Stimulated activated CD8-positive, alpha-beta memory T cell treated with anti-CD3 and anti-CD28 coated beads, Interleukin-12 subunit alpha, Interleukin-12 subunit beta, amount 100 ng/mL, for 4 hours (primary cell): Measurements from ENCODE around the gene EPSTI1.
A peak's percentile ranks its signal among the peaks of the same experiment; 100 is the strongest.

Experiments
- DNase-seq: peaks from one replicate; pipeline ENCODE4 v3.0.0-alpha.2; 2020; ENCODE audit warnings: low read depth

Gene EPSTI1

DNA sequence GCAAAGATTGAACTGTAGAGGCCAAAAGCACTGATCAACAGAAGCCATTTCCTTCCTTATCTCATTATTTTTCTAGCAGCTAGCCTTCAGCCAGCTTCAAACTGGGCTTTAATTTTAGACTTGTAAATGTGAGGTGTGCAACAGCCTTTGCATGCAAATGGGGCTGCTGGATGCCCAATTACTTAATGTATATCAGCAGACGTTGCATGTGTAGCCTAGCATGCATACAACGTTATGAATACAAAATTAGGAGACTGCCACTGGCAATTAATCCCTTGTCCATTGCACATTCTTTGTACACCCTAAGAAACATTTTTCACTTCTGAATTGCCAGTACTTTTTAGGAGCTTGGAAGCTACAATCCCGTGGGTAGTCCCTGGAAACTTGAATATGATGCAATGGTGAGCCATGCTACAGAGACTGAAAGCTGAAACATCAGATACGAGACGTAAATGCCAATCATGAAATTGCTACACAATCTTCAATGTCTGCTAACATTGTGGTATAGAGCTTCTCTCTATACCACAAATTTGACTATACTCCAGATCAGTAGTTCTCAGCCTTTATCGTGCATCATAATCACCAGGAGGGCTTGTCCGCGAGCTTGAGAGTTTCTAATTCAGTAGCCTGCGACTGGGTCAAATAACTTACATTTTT lies 20.2 kb downstream of the EPSTI1 start:
- no peak for DNase-seq

DNA sequence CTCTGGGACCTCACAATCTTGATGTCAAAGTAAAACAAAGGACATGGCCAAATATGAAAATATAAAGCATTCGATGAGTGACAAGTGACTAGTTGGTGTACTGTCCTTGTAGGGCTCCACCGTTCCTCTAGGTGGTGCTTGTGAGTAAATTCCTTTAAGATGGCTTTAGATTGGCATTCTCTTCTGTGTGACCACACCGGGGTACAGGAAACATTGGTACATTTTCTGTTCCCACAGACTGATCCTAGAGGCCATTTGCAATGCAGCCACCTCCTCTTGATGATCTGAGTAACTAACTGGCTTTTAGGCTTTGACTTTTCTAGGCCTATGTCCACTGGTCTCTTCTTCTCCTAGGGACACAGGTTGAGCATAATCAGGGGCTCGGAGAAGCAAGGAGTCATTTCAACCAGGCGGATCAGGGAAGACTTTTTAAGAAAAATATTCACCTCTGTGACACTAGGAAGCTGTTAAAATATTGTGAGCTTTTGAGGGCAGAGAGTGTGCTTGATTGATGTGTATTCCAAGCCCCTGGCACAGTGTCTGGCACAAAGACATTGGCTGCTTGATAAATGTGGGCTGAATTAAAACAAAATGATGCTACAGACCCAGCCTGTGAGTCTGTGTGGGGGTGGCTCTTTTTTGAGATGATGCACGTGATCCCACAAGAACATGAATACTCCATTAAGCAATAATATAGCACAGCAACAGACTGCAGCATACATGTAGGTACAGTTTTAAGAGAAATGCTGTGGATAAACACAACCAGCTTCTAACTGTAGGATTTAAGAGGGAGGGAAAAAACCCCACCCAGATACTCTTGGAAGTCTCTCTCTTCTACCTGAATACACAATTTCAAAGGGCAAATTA lies 21.0 kb downstream of the EPSTI1 start:
- DNase-seq: no peak

DNA sequence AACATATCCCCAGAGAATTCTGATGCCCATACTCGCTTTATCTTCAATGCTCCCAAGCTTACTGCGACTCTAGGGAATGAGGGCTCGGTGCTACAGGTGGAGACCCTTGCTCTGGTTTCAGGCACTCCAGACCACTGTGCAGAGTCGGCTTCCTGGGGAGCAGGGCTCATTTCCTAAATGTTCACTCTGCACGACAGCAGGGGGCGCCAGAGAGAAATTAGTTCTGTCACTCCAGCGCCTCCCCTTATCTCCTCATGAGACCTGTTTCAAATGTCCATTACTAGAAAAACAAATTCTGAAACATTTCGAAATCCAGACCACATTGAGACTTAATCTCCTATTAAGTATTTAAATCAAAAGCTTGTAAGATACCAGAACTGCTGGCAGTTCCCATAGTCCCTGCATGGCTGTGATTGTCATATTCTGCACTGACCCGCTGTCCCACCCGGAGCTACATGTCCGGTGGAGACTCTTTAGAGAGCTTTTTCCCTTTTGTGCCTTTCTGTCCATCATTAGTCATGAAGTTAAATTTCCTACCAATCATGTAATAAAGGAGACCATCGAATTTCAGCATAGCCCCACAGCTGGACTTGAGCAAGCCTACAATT lies 22.4 kb downstream of the EPSTI1 start:
- peak; percentile 45 for DNase-seq

DNA sequence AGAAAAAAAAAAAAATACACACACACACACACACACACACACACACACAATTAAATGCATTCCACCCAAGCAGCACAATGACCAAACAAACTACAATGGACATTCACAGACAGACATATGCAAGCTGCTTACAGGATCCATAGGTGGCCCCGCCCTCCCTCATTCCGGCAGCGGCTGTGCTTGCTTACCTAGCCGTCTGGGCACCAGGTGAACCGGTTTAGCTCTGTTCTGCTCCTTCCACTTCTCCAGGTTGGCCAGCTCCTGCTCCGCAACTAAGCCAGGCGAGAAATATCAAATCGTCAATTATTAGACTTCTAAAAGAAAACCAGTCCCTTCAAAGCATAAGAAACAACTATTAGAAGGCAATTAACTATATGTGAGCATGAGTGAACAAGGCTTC lies 23.1 kb downstream of the EPSTI1 start:
- DNase-seq: no peak

DNA sequence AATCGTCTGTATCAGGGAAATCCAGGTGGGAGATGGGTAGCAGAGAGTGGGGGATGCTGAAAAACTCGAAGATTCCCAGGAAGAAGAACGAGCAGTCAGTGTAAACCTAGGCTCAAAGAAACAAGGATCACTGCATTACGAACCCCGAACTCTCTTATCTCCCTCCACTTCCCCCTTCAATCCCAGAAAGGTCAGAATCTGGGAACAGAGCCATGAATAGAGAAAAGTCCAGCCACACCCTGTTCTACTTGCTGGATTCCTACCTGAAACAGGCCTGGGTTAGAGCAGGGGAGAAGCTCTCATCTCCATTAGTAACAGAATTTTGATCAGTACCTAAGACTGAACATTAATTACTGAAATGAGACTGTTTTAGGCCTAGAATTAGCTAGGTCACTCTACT lies 24.4 kb downstream of the EPSTI1 start:
- DNase-seq: no peak

DNA sequence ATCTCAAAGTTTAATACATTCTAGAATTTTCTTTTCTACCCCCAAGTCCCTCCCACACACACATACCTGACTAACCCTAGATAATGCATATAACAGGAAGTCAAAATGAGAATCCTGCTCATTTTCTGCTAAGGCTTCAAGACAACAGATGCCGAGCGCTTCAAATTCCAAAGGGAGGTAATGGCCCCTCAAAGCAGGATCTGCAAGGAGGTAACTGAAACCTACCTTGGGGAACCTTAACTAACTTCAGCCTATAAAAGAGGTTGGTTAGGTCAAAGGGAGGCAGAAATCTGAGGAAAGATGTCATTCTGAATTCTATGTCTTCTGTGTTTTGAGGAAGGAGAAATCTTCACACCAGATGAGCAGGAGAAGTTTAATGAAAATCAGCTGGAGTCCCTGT lies 26.8 kb downstream of the EPSTI1 start:
- no peak for DNase-seq

DNA sequence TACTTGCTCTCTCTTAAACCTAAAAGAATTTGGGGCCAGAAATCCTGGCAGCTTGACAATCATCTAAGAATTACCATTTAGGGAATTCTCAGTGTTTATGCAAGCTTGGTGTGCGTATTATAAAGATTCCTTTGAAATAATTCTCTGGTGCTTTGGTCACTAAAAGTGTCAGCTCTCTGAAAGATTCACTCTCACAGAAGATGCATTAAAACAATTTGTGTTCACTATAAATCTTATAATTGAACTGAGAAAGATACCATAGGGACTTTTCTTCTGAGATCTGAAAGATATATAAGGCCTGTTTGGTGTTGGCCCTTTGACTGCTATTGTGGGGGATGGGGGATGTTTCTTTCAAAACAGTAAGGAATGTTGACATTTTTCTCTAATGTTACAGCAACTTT lies 27.3 kb downstream of the EPSTI1 start:
- DNase-seq: no peak

DNA sequence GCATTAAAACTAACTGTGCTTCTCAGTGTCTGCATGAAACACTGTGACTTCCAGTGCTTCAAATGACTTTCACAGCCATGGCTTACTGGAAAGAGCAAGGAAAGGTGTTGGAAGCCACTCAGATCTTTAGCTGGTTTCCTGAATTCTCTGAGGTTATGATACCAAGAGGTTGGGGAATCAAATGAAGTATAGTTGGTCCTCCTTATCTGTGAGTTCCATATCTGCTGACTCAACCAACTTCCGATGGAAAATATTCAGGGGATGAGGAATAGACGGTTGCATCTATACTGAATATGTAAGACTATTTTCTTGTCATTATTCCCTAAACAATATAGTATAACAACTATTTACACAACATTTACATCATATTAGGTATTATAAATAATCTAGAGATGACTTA lies 32.4 kb downstream of the EPSTI1 start:
- DNase-seq: no peak

DNA sequence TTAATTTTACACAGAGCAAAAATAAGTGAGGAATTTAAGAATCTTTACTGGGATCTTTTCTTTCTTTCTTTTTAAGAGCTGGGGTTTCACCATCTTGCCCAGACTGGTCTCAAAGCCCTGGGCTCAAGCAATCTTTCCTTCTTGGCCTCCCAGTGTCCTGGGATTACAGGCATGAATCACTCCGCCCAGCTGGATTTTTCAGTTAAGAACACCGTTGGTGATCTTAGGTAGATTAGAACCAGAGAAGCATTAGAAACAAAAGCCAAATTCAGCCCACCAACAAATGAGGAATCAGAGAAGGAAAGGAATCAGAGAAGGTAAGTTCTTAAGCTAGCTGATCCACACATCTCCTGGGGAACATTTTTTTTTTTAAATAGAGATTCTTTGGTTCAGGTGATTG lies 34.2 kb downstream of the EPSTI1 start:
- DNase-seq: no peak

DNA sequence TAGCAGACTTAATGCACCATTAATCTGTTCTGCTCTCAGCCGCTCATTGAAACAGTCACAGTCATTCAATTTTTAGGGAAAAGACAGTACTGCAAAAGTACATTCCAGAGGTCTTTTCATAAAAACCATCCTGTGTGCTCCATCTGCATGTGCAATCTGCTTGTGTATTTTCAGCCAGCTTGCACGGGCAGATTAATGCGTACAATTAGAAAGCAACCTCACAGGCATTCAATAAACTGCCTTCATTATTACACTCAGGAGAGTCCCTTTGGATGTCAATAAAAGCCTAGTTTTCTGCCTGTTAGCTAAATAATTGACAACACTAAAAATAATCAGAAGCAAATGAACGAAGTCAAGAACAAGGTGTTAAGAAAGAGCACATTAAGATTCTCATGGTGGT lies 41.9 kb downstream of the EPSTI1 start:
- no peak for DNase-seq

DNA sequence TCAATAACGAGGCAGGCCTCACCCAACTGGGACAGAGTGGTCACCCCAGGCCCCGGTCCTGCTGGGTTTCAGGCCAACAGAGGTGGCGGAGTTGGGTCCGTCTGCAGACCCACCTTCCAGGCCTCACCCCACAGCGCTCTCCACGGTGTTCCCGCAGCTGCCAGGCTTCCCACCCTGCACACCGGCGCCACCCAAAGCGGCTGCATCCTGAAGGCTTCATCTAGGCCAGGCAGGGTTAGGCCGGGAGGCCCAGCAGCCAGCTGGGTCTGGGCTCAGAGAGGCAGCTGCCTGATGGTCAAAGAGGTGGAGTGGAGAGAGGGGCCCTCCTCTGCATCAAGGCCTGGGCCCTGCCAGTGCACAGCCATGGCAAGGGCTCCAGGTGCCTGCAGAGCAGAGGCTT lies 44.1 kb downstream of the EPSTI1 start:
- DNase-seq: no peak

DNA sequence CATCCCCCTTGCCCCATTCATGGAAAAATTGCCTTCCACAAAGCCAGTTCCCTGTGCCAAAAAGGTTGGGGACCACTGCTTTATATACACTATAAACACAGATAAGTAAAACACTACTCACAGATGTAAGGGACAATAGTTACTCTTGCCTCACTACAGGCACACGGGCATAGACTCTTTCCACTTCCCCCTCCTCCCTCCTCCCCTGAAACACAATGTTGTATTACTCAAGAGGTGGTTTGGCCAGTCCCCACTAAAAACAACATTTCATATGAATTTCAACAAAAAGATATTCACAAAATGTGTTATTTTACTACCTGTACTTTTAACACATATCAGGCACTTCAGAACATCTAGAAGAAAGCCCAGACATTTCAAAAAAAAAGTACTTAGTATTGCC lies 45.1 kb downstream of the EPSTI1 start:
- no peak for DNase-seq

DNA sequence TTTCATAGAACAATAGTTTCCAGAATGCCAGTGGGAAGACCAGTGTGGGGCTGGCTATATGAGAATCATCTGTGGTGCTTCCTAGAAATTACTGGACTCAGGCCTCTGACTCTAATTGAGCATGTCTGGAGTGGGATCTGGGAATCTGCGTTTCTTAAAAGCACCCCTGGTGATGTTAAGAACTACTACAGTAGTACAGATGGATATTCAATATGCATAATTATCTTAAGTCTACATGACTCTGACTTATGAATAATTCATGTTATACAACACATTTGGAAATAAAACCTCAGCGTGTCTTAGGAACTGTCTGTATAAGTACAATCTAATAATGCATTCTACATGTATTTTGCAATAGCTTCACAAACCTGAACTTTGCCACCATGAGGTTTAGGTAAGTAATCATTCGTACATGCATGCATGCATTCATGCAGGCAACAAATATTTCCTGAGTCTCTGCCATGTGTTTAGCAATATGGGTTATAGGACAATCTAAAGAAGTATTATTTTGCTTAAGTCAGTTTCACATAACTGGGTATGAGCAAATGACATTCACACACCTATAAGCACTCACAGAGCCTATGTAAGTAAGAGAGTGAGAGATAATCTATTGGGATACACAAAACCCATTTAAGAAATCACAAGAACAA lies 62.0 kb downstream of the EPSTI1 start:
- no peak for DNase-seq

DNA sequence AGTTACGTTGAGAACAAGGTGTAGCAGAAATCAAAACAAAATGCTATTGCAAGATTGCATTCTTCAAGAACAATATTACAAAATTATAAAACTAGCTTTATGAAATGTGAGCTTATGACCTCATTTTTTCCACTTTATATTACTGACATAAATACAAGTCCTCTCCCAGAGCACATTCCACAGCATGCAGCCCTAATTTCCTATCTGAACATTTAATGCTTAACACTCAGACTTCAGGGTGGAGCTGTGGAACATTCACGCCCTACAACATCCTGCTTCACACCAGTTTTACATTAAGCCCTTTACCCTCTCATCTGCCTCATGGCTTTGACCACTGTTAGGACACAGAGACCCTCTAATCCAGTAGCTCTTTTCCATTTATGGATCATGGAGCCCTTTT lies 65.5 kb downstream of the EPSTI1 start:
- no peak for DNase-seq

DNA sequence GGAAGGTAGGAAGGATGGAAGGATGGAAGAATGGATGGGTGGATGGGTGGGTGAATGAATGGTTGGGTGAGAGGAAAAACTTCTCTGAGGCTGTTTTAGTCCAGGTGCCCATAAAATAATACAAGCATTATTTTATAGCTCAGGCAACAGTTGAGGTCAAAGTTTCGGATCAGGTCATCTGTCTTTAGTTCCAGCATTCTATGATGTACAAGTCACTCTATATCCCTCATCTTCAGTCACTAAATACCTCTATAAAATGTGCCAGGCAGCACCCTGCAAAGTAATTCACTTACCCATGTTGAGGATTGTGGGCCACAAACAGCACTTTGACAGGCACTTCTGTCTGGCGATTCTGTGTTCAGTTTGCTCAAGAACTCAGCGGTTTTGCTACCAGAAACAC lies 66.0 kb downstream of the EPSTI1 start:
- no peak for DNase-seq

DNA sequence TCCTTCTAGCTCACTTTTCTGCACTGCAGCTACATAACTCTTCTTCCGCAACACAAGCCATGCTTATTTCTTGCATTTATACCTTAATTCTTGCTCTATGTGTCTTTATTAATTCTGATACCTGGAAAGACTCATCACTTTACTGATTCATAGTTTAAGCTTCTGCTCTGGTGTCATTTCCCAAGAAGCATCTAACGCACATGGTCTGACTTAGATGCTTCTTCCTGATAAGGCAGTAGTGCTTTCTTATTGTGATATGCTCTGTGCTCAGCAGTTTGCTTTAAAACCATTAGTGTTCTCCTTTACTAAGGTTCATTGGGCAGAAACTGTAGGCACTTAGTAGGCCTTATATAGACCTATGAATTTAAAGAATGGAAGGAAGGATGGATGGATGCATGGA lies 66.4 kb downstream of the EPSTI1 start:
- no peak for DNase-seq

DNA sequence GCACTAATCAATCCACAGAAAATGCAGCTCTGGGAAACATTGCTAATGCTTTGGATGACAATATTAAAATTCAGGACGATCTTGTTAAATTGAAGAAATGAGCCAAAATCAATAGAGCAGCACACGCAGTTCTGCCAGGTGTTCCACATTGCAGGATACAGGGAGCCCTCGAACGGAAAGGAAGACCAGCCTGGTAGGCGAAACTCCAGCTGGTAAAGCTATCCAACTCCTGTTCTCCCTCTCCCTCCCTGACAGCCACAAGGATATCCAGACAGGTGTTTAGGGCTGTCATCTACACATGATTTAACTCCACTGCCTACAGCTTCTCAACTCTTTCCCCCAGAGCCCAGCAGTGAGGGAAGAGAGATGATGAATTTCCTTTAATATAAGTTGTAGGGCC lies 67.7 kb downstream of the EPSTI1 start:
- DNase-seq: no peak

DNA sequence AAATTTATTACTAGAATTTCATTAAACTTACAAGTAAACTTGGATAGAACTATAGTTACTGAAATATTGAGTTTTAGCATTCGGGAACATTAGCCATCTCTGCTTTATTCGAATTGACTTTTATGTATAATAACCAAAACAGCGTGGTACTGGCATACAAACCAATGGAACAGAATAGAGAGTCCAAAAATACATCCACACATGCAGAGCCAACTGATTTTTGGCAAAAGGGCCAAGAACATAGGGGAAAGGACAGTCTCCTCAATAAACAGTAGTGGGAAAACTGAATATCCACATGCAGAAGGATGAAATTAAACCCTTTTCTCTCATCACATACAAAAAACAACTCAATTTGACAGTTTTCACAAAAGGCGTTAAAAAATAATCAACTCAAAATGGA lies 84.3 kb downstream of the EPSTI1 start:
- no peak for DNase-seq

DNA sequence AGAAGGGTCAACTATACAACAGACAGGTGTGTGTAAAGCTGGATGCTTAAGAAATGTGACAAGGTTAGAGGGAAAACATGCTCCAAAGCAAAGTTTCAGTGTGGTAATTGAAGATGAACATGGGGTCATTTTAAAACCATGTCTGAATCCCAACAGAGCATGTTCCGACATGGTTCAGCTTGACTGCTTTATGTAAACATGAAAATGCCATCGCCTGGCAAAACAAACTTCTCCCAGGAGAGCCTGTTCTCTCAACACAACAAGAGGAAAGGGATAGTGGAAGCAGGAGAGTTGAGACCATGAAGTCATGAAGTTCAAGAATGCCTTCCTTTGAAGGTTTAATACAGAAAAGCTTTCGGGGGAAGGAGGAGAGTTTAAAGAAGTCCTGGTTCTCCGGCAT lies 85.8 kb downstream of the EPSTI1 start:
- DNase-seq: no peak

DNA sequence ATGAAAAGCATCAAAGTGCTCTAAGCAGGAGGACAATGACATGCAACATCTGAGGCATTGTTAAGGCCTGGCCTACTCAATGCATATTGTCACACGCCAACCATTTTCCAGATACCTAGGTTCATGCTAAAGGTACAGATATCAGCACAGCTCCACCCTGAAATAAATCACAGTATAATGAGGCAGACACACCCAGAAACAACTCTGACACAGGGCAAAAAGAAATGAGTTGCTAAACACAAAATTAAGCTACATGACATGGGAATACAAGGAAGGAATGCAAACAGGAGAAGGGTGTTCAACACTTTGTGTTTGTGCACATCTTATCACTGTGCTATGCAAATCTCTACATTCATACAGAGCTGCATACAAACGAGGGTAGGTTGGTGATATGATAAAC lies 86.5 kb downstream of the EPSTI1 start:
- DNase-seq: no peak

DNA sequence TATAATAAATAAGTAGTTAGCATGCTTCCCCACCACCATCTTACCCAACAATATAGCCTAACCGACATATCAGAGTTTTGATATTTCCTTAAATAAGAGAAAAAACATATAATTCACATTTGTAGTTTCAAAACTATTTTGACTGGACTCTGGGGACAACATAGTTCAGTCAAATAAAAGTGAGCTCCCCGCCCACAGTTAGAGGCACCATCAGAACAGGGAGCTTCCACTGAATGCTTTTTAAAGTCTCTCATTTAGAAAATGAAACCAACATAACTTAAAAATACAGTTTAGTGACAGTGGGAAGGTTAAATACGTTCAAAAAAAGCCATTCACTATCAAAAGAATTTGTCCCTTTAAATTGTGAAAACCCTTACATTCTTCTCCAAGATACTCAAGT lies 92.8 kb downstream of the EPSTI1 start:
- no peak for DNase-seq

DNA sequence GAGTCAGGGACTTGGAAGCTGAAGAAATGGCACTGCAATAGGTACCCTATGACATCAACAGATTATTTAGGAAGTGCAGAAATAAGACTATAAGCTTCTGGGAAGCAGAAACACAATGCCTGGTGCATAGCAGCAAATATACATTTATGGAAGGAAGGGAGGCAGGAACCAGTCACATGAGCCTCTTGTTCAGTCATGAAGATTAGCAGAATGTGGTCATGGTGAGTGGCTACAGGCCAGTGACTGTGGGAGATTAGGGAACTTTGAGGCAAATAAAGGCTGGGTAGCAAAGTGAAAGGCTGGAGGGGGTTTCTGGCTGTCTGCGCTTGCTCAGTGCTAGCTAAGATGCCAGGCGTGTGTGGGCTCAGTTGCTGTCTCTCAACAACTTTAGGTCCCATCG lies 96.3 kb downstream of the EPSTI1 start:
- DNase-seq: no peak

DNA sequence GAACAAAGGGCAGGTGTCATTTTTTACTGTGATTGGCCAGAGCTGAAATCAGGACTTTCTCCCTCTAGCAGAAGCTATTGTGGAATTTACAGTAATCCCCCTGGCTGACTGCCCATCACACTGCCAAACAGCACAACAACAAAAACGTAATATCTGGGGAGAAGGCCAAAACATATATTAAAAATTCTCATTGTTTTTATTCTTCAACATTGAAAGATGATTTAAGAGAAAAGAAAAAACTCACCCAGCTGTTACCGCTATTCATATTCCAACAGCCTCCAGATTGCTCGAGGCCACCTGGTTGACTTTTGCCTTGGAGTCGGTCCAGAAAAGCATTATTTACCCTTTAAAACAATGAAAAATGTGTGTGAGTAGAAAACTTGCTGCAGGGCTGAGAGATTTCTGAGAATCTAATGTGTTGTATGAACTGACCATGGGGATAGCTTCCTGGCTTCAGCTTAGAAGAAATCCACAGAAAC lies 97.2 kb downstream of the EPSTI1 start:
- no peak for DNase-seq
